Fibroblast of pulmonary artery (primary cell): ENCODE measurements around the gene PLCD1.
"Not testable (repeated sequence)": the region's sequence is repeated elsewhere in the genome, so short reads cannot be mapped to it uniquely, and the experiment has no call there.

Experiments
- DNase-seq: peaks from one replicate; pipeline ENCODE4 v3.0.0-alpha.2; 2010; ENCODE audit warnings: low read depth
- H3K4me3 ChIP-seq: replicated peaks from 2 replicates; pipeline ENCODE4 v1.5.1; 2011; ENCODE audit warnings: low read depth, mild to moderate bottlenecking, control low read depth, low read length, moderate library complexity
- CTCF ChIP-seq: IDR thresholded peaks from 2 replicates; pipeline ENCODE4 v1.5.1; 2011; ENCODE audit warnings: mild to moderate bottlenecking, control low read depth, low read length, inconsistent platforms; ENCODE audit errors: missing control alignments

The PLCD1 gene

GRCh38 chr3:38043486-38043885 lies 14.0 kb upstream of the PLCD1 start:
- DNase-seq, result no peak
- TF ChIP-seq CTCF, result no peak
- no peak overlapping the region for H3K4me3 ChIP-seq

GRCh38 chr3:38040401-38040800 lies 11.0 kb upstream of the PLCD1 start:
- no peak for DNase-seq
- no peak overlapping the region for H3K4me3 ChIP-seq
- no peak for TF ChIP-seq CTCF

GRCh38 chr3:38039899-38040261 lies 10.4 kb upstream of the PLCD1 start:
- peak; percentile 25 for TF ChIP-seq CTCF
- peak; percentile 41 for DNase-seq
- peak overlapping the region; percentile 54 for H3K4me3 ChIP-seq

GRCh38 chr3:38039101-38039898 lies 9.9 kb upstream of the PLCD1 start, which contains the start of gene DLEC1:
Gene DLEC1 (plus strand): TSS chr3:38039208. CDS start chr3:38039226, 18 bp downstream.
- peak; percentile 67 for DNase-seq
- TF ChIP-seq CTCF, result no peak

GRCh38 chr3:38038447-38038911 lies 9.0 kb upstream of the PLCD1 start:
- H3K4me3 ChIP-seq, result no peak overlapping the region
- no peak for TF ChIP-seq CTCF
- DNase-seq, result no peak

More at GRCh38 chr3:38039101-38039898, 9.9 kb upstream of the PLCD1 start, which contains the start of gene DLEC1:
- H3K4me3 ChIP-seq, result peak within 1 kb of the TSS; percentile 54

GRCh38 chr3:38036906-38037305 lies 7.5 kb upstream of the PLCD1 start:
- no peak for TF ChIP-seq CTCF
- DNase-seq, result no peak
- H3K4me3 ChIP-seq, result no peak overlapping the region

GRCh38 chr3:38036286-38036685 lies 6.8 kb upstream of the PLCD1 start:
- no peak for DNase-seq
- no peak for TF ChIP-seq CTCF
- H3K4me3 ChIP-seq, result no peak overlapping the region

- DNase-seq, H3K4me3 ChIP-seq: not testable (repeated sequence)
These were observed 4.9 kb upstream of the PLCD1 start for GRCh38 chr3:38034335-38034734.

- H3K4me3 ChIP-seq, DNase-seq: not testable (repeated sequence)
These were observed 4.1 kb upstream of the PLCD1 start for GRCh38 chr3:38033586-38033985.
